ENCODE measurements around the gene LUZP4.

DNA sequence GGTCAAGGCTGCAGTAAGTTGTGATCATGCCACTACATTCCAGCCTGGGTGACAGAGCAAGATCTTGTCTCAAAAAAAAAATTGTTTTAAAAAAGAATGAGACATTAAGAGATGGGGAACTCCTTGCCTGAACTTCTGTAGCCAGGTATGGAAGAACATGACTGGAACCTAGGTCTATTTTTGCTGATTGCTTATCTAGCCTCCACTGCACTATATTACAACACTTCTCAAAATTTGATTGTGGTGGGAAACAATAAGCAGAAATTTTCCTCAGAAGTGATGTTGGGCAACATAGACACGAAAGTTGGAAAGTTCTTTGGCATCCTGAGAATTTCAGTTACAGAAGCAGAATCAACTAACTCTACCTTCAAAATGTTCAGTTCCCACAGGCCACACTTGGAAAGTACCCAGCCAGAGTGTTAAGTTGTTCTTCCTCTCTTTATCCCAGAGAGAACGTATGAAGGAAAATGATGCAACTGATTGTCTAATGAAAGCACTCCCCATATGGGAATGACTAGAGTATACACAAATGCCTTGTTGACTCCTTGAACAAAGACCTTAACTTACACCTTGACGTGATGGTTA is 50.0 kb downstream of the LUZP4 start:
- TF ChIP-seq CTCF (IDR thresholded peaks at IDR 0.05) (no peak), POLR2A (IDR thresholded peaks at IDR 0.05) (no peak), EP300 (IDR thresholded peaks at IDR 0.05) (no peak)

Measured in ovary (tissue), 3 donors.